ENCODE measurements around the gene LATS2.

- TF ChIP-seq BHLHE40 (IDR thresholded peaks at IDR 0.05; ENCODE audit: borderline replicate concordance), result no peak
- TF ChIP-seq NFRKB (IDR thresholded peaks at IDR 0.05), result no peak
- no peak for TF ChIP-seq SP1 (IDR thresholded peaks at IDR 0.05)
- no peak for TF ChIP-seq SUZ12 (IDR thresholded peaks at IDR 0.05)
- no peak for TF ChIP-seq TARDBP (IDR thresholded peaks at IDR 0.05)
- no peak for TF ChIP-seq CTBP1 (IDR thresholded peaks at IDR 0.05; ENCODE audit: borderline replicate concordance)
Measured at GRCh38 chr13:20969182-20969581, 92.2 kb downstream of the LATS2 start.
